Dedifferentiated amniotic fluid mesenchymal stem cell (primary cell): ENCODE results near the gene RNF40.
A peak's percentile ranks its signal among the peaks of the same experiment; 100 is the strongest.
"Not testable (repeated sequence)": the region's sequence is repeated elsewhere in the genome, so short reads cannot be mapped to it uniquely, and the experiment has no call there.

Experiments used
- DNase-seq: peaks from one replicate; pipeline ENCODE4 v3.0.0-alpha.2; 2016; ENCODE audit errors: extremely low spot score

RNF40 gene

GRCh38 chr16:30782486-30783279 lies 20.6 kb downstream of the RNF40 start:
- DNase-seq = no peak

- peak; percentile 1 for DNase-seq
Observed at GRCh38 chr16:30783280-30784109, 21.4 kb downstream of the RNF40 start.

GRCh38 chr16:30784215-30784614 lies 22.1 kb downstream of the RNF40 start:
- peak; percentile 3 for DNase-seq

- peak; percentile 6 for DNase-seq
Observed at GRCh38 chr16:30785126-30786106, 23.3 kb downstream of the RNF40 start.

GRCh38 chr16:30786115-30786935 lies 24.2 kb downstream of the RNF40 start:
- peak; percentile 70 for DNase-seq

GRCh38 chr16:30786936-30787612 lies 25.0 kb downstream of the RNF40 start, which contains the start of gene ZNF629:
TSS of gene ZNF629 (minus strand) at chr16:30787205. CDS start at chr16:30784482, 2,723 bp downstream.
- peak; percentile 18 for DNase-seq

- DNase-seq = peak; percentile 13
Observed at GRCh38 chr16:30787613-30788378, 25.7 kb downstream of the RNF40 start.

GRCh38 chr16:30793508-30794069 lies 31.5 kb downstream of the RNF40 start:
- DNase-seq = no peak

- DNase-seq = no peak
Observed at GRCh38 chr16:30794634-30795033, 32.5 kb downstream of the RNF40 start.

- DNase-seq = no peak
Observed at GRCh38 chr16:30797670-30798309, 35.7 kb downstream of the RNF40 start.

GRCh38 chr16:30802936-30803335 lies 40.8 kb downstream of the RNF40 start:
- DNase-seq = no peak

GRCh38 chr16:30805056-30805369 lies 42.9 kb downstream of the RNF40 start:
- DNase-seq = no peak

- peak; percentile 69 for DNase-seq
Observed at GRCh38 chr16:30805370-30806169, 43.4 kb downstream of the RNF40 start.

- DNase-seq = no peak
Observed at GRCh38 chr16:30808146-30808545, 46.0 kb downstream of the RNF40 start.

GRCh38 chr16:30808890-30809426 lies 46.8 kb downstream of the RNF40 start:
- DNase-seq = not testable (repeated sequence)

- not testable (repeated sequence) for DNase-seq
Observed at GRCh38 chr16:30809675-30810074, 47.6 kb downstream of the RNF40 start.

- no peak for DNase-seq
Observed at GRCh38 chr16:30813821-30814189, 51.7 kb downstream of the RNF40 start.

GRCh38 chr16:30816769-30817168 lies 54.6 kb downstream of the RNF40 start:
- no peak for DNase-seq
